Spleen (tissue), 13 donors: ENCODE data around the gene USH1G. TPM values are rescaled to one million over a fixed set of nuclear protein-coding genes. Genes with fewer than 3 reads are reported as not detected.

ENCODE experiments used
- DNase-seq: peaks from one replicate; pipeline ENCODE4 v3.0.0-alpha.2; 2020
- H3K27ac ChIP-seq, 8 donors: fragments of 200-600 bp; sonication (generic) in 7 of 8; 1 replicate in 4 of 8; 2 replicates in 4 of 8; pipeline versions ENCODE4 v1.5.0 to v1.8.0; 2016 to 2021; ENCODE audit warnings: inconsistent platforms in 4 of 8, mild to moderate bottlenecking in 4 of 8, moderate library complexity in 1 of 8
- H3K27me3 ChIP-seq, 7 donors: fragments of 200-600 bp; sonication (generic) in 6 of 7; replicated peaks in 1 of 7; 1 replicate in 4 of 7; 2 replicates in 3 of 7; pipeline versions ENCODE4 v1.5.0 to v1.8.0; 2016 to 2021; ENCODE audit warnings: inconsistent platforms in 3 of 7, mild to moderate bottlenecking in 1 of 7
- H3K36me3 ChIP-seq, 6 donors: fragments of 200-600 bp; sonication (generic) in 5 of 6; 1 replicate in 4 of 6; 2 replicates in 2 of 6; pipeline versions ENCODE4 v1.5.0 to v1.8.0; 2016 to 2021; ENCODE audit warnings: inconsistent platforms in 2 of 6
- H3K4me1 ChIP-seq, 6 donors: fragments of 200-600 bp; sonication (generic) in 5 of 6; 1 replicate in 3 of 6; 2 replicates in 3 of 6; pipeline versions ENCODE4 v1.5.0 to v1.8.0; 2016 to 2021; ENCODE audit warnings: inconsistent platforms in 3 of 6
- H3K4me3 ChIP-seq, 8 donors: fragments of 200-600 bp; sonication (generic) in 7 of 8; 1 replicate in 4 of 8; 2 replicates in 4 of 8; pipeline versions ENCODE4 v1.5.0 to v1.8.0; 2016 to 2021; ENCODE audit warnings: inconsistent platforms in 4 of 8, mild to moderate bottlenecking in 4 of 8, moderate library complexity in 2 of 8
- H3K9me3 ChIP-seq, 8 donors: fragments of 200-600 bp; sonication (generic) in 7 of 8; 1 replicate in 4 of 8; 2 replicates in 4 of 8; pipeline versions ENCODE4 v1.5.0 to v1.8.0; 2016 to 2021; ENCODE audit warnings: inconsistent platforms in 4 of 8
- POLR2A ChIP-seq, 3 donors: fragments of 450-650 bp; IDR thresholded peaks; one replicate each; pipeline ENCODE4 v1.5.1; 2017; ENCODE audit warnings: antibody characterized with exemption in 3 of 3, mild to moderate bottlenecking in 1 of 3
- POLR2AphosphoS5 ChIP-seq, 3 donors: sonication (generic); formaldehyde crosslinking; IDR thresholded peaks; one replicate each; pipeline ENCODE4 v1.5.1; 2017; ENCODE audit warnings: antibody characterized with exemption in 3 of 3
- WGBS, 5 donors: extraction: QIAGEN DNeasy Blood & Tissue Kit in 3 of 5; methylation state at CpG; one replicate each; pipeline versions ENCODE4 v1.1.5 to v1.1.7; 2013 to 2018; 5-methylcytosine and 5-hydroxymethylcytosine counted together
- intact Hi-C: fragments of 100-400 bp; cut with DNase I; formaldehyde crosslinking; loops from one replicate; pipeline ENCODE4 v1.15.0; 2023; ENCODE audit warnings: low total_unique reads
- long read RNA-seq, 2 donors: transcript quantifications; one replicate each; lab custom pipeline, GENCODE V29; 2026
- polyA plus RNA-seq, 3 donors: library from polyadenylated mRNA; stranded (reverse); fragments of 200-250 nt; gene quantifications; one replicate each; pipeline ENCODE4 v1.2.1, GENCODE V29; 2013
- total RNA-seq, 7 donors: library from RNA; depleted of rRNA in 3 of 7; stranded (reverse); fragments of >200 nt in 3 of 7; fragmentation: NEBNext Ultra II Directional in 4 of 7; extraction: Animal tissue kit (Norgen Biotek cat#: 25700) in 4 of 7; gene quantifications; one replicate each; pipeline versions ENCODE4 v1.1.0 to v1.2.1, GENCODE V29; 2016 to 2021
- TF ChIP-seq, protein P1 (sequence below), 11 experiments: fragments of 200-600 bp in 7 of 11; fragments of 450-650 bp in 4 of 11; sonication (generic) in 4 of 11; IDR thresholded peaks in 8 of 11; conservative IDR thresholded peaks in 3 of 11; 1 replicate in 7 of 11; 2 replicates in 4 of 11; pipeline versions ENCODE4 v1.4.0 to v1.8.0; 2016 to 2021; ENCODE audit warnings: antibody characterized with exemption in 11 of 11, inconsistent platforms in 4 of 11, mild to moderate bottlenecking in 1 of 11
- donor health status: healthy with polysubstance abuse.
- donor health status: DM: no; HTN: no; CAD: no; lungs with moderate emphysema.
- donor health status: DM: no; HTN: no; CAD: no.
- donor health status: Bipolar disorder and iron deficiency.
- donor health status: healthy.
- donor health status: DM: no; HTN: no; CAD: no.
- donor health status: DM: yes; HTN: yes; CAD: no.

Gene USH1G
- total RNA-seq = not detected
- polyA plus RNA-seq = not detected
- long read RNA-seq, donor 1 = 0 reads
- long read RNA-seq, donor 2 = 0 reads

DNA sequence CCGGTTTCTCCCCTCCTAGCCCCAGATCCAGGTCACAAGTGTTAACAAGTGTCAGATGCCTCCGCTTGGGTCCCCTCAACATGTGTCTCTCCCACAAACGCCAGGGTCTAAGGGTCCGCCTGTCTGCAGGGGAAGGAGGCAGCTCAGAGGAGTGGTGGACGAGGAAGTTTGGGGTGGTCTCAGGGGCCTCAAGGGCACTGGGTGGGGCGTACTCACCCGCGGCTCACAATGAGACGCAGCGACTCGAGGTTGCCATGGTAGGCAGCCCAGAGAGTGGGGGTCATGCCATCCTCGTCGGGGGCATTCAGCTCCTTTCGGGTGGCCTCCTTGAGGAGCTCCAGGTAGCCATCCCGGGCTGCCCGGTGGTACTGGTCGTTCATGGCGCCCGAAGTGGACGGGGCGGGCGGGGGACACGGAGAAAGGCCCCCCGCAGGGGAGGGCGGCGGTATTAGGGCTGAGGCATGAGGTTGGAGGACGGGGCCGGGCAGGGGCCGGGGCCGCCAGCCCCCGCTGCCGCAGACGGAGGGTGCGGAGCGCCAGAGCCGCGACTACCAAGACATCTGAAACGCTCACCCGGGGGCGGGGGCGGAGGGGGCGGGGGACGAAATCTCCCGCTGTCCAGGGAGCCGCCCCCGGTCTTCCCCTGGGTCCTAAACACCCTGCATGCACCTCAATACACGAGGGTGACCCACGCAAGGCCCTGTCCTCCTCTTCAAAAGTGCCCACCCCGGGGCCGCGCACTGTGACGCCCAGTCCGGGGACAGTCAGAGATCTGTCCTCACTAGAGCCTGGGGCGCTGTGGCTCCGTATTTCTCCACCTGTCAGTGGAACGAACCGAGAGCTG lies at the start of gene USH1G:
USH1G (minus strand) TSS at position 562 of the 844 bp plus-strand sequence; CDS start at position 380, 182 bp downstream.
- WGBS, 5 donors = 4 to 7% (median 5%) methylated on average over 17 to 56 of the region's 57 CpGs
- Histone ChIP-seq H3K27me3 (peaks cover 5 to 100% (median 75%) of the 10 kb centered on the region in 7 donors), H3K4me1 (peaks cover 15 to 32% (median 24%) of the 10 kb centered on the region in 6 donors), H3K36me3 (no peaks in the 10 kb centered on the region), H3K27ac (no peak within 1 kb of the TSS), H3K4me3 (peak within 1 kb of the TSS in 6 of 8 donors; percentile 21 to 67 (median 29)), H3K9me3 (no peaks in the 10 kb centered on the region)
- TF ChIP-seq POLR2A (IDR thresholded peaks at IDR 0.05) = no peak
- TF ChIP-seq, protein P1, sequence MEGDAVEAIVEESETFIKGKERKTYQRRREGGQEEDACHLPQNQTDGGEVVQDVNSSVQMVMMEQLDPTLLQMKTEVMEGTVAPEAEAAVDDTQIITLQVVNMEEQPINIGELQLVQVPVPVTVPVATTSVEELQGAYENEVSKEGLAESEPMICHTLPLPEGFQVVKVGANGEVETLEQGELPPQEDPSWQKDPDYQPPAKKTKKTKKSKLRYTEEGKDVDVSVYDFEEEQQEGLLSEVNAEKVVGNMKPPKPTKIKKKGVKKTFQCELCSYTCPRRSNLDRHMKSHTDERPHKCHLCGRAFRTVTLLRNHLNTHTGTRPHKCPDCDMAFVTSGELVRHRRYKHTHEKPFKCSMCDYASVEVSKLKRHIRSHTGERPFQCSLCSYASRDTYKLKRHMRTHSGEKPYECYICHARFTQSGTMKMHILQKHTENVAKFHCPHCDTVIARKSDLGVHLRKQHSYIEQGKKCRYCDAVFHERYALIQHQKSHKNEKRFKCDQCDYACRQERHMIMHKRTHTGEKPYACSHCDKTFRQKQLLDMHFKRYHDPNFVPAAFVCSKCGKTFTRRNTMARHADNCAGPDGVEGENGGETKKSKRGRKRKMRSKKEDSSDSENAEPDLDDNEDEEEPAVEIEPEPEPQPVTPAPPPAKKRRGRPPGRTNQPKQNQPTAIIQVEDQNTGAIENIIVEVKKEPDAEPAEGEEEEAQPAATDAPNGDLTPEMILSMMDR (IDR thresholded peaks at IDR 0.05 in 8 of 11, conservative IDR thresholded peaks at IDR 0.05 in 3 of 11) = no peak
- TF ChIP-seq POLR2AphosphoS5 (IDR thresholded peaks at IDR 0.05) = no peak
- intact Hi-C loops = no loop called here
- no peak for DNase-seq

DNA sequence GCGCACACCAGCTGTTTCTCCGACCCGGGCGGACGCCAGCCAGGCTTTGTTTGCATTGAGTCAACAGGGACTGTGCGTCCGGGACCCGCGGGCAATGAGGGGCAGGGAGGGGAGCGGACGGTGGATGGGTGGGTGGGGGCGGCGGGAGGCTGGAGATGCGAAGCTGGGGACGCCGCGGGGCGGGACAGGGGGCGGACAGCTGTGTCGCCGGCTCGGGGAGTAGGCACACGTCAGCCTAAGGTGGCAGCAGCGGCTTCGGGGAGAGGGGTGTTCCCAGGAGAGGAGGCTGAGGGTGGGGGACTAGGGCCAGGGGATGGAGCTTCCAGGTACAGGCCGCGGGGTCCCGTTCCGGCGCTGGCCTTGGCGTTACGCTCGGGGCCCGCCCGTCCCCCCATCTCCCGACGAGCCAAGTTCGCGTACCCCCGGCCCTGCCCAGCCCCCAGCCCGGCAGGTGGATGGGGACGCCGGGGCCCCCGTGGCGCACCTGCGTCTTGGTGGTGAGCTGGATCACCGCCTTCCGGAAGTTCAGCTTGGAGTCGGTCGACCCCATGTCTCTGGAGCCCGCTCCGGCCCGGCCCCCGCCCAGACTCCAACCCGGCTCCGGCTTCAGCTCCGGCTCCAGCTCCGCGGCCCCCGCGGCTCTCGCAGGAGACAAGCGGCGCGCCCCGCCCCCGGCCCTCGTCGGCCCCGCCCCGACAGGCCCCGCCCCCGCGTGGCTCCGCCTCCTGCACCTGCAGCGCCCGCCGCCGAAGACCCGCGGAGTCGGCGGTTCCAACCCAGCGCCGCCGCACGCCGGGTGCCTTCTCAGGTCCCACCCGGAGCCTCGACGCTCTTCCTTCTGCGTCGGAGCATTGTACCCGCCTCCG lies 49.3 kb upstream of the USH1G start, which contains the start of gene HID1:
HID1 (minus strand) TSS at position 653 of the 866 bp plus-strand sequence; CDS start at position 550, 103 bp downstream.
- H3K4me1 ChIP-seq = peaks cover 3 to 53% (median 24%) of the 10 kb centered on the region in 6 donors
- no peaks in the 10 kb centered on the region for H3K36me3 ChIP-seq
- peak within 1 kb of the TSS; percentile 48 to 83 (median 58) for H3K4me3 ChIP-seq
- peaks cover 0 to 57% (median 19%) of the 10 kb centered on the region in 7 donors for H3K27me3 ChIP-seq
- no peak for TF ChIP-seq POLR2A (IDR thresholded peaks at IDR 0.05)
- peak; percentile 14 to 51 (median 41) for TF ChIP-seq POLR2AphosphoS5 (IDR thresholded peaks at IDR 0.05)
- TF ChIP-seq, protein P1 (IDR thresholded peaks at IDR 0.05 in 8 of 11, conservative IDR thresholded peaks at IDR 0.05 in 3 of 11) = no peak
- DNase-seq = peak; percentile 93
- H3K27ac ChIP-seq = peak within 1 kb of the TSS in 7 of 8 donors; percentile 10 to 74 (median 63)
- intact Hi-C loops = no loop called here
- H3K9me3 ChIP-seq = no peaks in the 10 kb centered on the region
- 2 to 8% (median 3%) methylated on average over 19 to 95 of the region's 95 CpGs for WGBS, 5 donors

DNA sequence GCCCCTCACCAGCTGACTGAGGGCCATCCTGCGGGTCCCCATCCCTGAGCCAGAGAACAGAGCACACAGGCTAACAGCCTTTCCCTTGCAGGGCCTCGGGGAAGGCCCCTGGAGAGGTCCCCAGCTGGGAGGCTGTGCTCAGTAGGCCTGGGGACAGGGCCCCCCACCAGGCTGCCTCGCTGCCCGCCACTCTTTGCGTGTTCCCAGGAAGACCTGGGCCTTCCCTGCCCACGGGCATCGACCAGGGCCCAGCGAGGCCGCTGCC lies 48.7 kb upstream of the USH1G start:
- Histone ChIP-seq H3K9me3 (no peaks in the 10 kb centered on the region), H3K27ac (peak overlapping the region in 7 of 8 donors; percentile 10 to 74 (median 63)), H3K36me3 (no peaks in the 10 kb centered on the region), H3K4me3 (peak overlapping the region; percentile 48 to 83 (median 58)), H3K27me3 (peaks cover 0 to 57% (median 19%) of the 10 kb centered on the region in 7 donors), H3K4me1 (peaks cover 3 to 53% (median 24%) of the 10 kb centered on the region in 6 donors)
- 31 to 44% (median 42%) methylated on average over 1 to 9 of the region's 9 CpGs for WGBS, 5 donors
- intact Hi-C loops = no loop called here
- no peak for TF ChIP-seq POLR2AphosphoS5 (IDR thresholded peaks at IDR 0.05)
- DNase-seq = no peak

DNA sequence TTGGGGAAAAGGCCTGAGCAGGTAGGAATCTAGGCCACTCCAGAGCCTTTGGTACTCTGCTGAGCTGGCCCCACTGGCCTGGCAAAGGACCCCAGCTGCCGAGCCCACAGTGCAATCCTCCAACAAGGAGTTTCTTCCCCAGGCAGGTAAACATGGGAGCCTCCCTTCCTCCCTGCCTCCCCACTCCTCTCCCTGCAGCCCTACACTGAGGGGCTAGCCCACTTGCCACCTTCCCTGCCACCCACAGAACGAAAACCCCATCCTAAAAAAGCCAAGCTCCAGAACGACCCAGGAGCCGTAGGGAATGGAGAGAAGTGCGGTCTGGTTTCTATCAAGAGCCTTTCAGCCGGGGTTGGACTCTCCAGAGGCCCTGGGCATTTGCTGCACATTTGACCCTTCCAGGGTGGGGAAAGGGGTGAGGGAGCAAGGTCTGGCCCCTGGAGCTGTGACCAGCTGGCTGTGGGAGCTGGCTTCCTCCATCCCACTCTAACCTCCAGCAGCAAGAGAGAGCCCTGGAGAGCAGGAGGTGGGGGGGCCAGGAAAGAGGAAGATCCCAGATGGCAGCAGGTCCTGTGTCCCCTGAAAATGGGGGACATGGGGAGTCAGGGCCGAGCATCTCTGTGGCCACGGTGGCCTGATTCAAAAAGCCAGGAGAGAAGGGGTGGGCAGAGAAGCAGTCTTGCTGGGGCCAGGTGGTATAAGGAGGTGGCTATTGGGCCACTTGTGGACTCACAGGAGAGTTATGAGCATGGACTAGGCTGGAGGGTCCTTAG lies 48.2 kb upstream of the USH1G start:
- no peak for DNase-seq
- no peaks in the 10 kb centered on the region for H3K36me3 ChIP-seq
- peaks cover 3 to 53% (median 24%) of the 10 kb centered on the region in 6 donors for H3K4me1 ChIP-seq
- 72 to 92% (median 83%) methylated on average over 8 of the region's 8 CpGs for WGBS, 5 donors
- peak overlapping the region in 7 of 8 donors; percentile 14 to 74 (median 69) for H3K27ac ChIP-seq
- peaks cover 0 to 57% (median 19%) of the 10 kb centered on the region in 7 donors for H3K27me3 ChIP-seq
- TF ChIP-seq POLR2AphosphoS5 (IDR thresholded peaks at IDR 0.05) = no peak
- TF ChIP-seq POLR2A (IDR thresholded peaks at IDR 0.05) = no peak
- TF ChIP-seq, protein P1 (IDR thresholded peaks at IDR 0.05 in 8 of 11, conservative IDR thresholded peaks at IDR 0.05 in 3 of 11) = no peak
- intact Hi-C loops = no loop called here
- H3K4me3 ChIP-seq = peak overlapping the region; percentile 48 to 83 (median 58)
- no peaks in the 10 kb centered on the region for H3K9me3 ChIP-seq
